Neutrophil (primary cell): ENCODE data around the gene BIN2.

Source experiments
- H3K27ac ChIP-seq: fragments of 200-600 bp; sonication (generic); 2 replicates; pipeline ENCODE4 v1.5.1; 2016; ENCODE audit warnings: mild to moderate bottlenecking, moderate library complexity
- H3K27me3 ChIP-seq: fragments of 200-600 bp; sonication (generic); 2 replicates; pipeline ENCODE4 v1.6.0; 2016; ENCODE audit warnings: mild to moderate bottlenecking
- H3K36me3 ChIP-seq: fragments of 200-600 bp; sonication (generic); 2 replicates; pipeline ENCODE4 v1.5.1; 2017
- H3K4me1 ChIP-seq, 2 experiments: fragments of 200-600 bp in 1 of 2; sonication (generic) in 1 of 2; 1 replicate in 1 of 2; 2 replicates in 1 of 2; pipeline versions ENCODE4 v1.5.1 to v1.6.1; 2013 to 2016; ENCODE audit warnings: low read depth in 1 of 2, low read length in 1 of 2, mild to moderate bottlenecking in 1 of 2, moderate library complexity in 1 of 2; ENCODE audit not compliant: control insufficient read depth in 1 of 2, insufficient read depth in 1 of 2
- H3K4me3 ChIP-seq, 2 experiments: fragments of 200-600 bp in 1 of 2; sonication (generic) in 1 of 2; 1 replicate in 1 of 2; 2 replicates in 1 of 2; pipeline ENCODE4 v1.5.1; 2013 to 2016; ENCODE audit warnings: low read depth in 1 of 2, low read length in 1 of 2, mild to moderate bottlenecking in 1 of 2, moderate library complexity in 1 of 2
- H3K9me3 ChIP-seq: fragments of 200-600 bp; sonication (generic); 2 replicates; pipeline ENCODE4 v1.5.1; 2016
- CTCF ChIP-seq: fragments of 200-600 bp; sonication (generic); IDR thresholded peaks from 2 replicates; pipeline ENCODE4 v1.5.1; 2016; ENCODE audit warnings: antibody characterized with exemption

The BIN2 gene

GRCh38 chr12:51323966-51324895, at the start of gene BIN2:
Gene BIN2, minus strand, starts transcription at chr12:51324174. Its CDS starts 72 bp downstream, at chr12:51324102.
- Histone ChIP-seq H3K9me3 (no peaks in the 10 kb centered on the region), H3K36me3 (no peaks in the 10 kb centered on the region), H3K4me3 (peak within 1 kb of the TSS; percentile 87 to 94), H3K4me1 (peaks cover 85 to 98% of the 10 kb centered on the region in 2 experiments), H3K27me3 (no peaks in the 10 kb centered on the region), H3K27ac (peak within 1 kb of the TSS; percentile 98)
- no peak for TF ChIP-seq CTCF

GRCh38 chr12:51373187-51373586, 49.2 kb upstream of the BIN2 start:
- H3K4me1 ChIP-seq: peaks cover 12 to 24% of the 10 kb centered on the region in 2 experiments
- peak overlapping the region; percentile 65 for H3K27ac ChIP-seq
- H3K4me3 ChIP-seq: no peak overlapping the region
- no peaks in the 10 kb centered on the region for H3K27me3 ChIP-seq
- H3K36me3 ChIP-seq: no peaks in the 10 kb centered on the region
- TF ChIP-seq CTCF: no peak
- no peaks in the 10 kb centered on the region for H3K9me3 ChIP-seq

- peaks cover 12 to 24% of the 10 kb centered on the region in 2 experiments for H3K4me1 ChIP-seq
- no peak overlapping the region for H3K4me3 ChIP-seq
- H3K27ac ChIP-seq: no peak overlapping the region
- H3K27me3 ChIP-seq: no peaks in the 10 kb centered on the region
- no peak for TF ChIP-seq CTCF
- H3K9me3 ChIP-seq: no peaks in the 10 kb centered on the region
- no peaks in the 10 kb centered on the region for H3K36me3 ChIP-seq
Observed at GRCh38 chr12:51372021-51372420, 48.0 kb upstream of the BIN2 start.

GRCh38 chr12:51371295-51371953, 47.5 kb upstream of the BIN2 start:
- no peak overlapping the region for H3K4me3 ChIP-seq

GRCh38 chr12:51370667-51371066, 46.7 kb upstream of the BIN2 start:
- Histone ChIP-seq H3K4me3 (no peak overlapping the region), H3K4me1 (peaks cover 12 to 24% of the 10 kb centered on the region in 2 experiments), H3K36me3 (no peaks in the 10 kb centered on the region), H3K27ac (no peak overlapping the region), H3K9me3 (no peaks in the 10 kb centered on the region), H3K27me3 (no peaks in the 10 kb centered on the region)
- no peak for TF ChIP-seq CTCF

More at GRCh38 chr12:51371295-51371953, 47.5 kb upstream of the BIN2 start:
- Histone ChIP-seq H3K27ac (no peak overlapping the region), H3K4me1 (peaks cover 12 to 24% of the 10 kb centered on the region in 2 experiments), H3K9me3 (no peaks in the 10 kb centered on the region), H3K27me3 (no peaks in the 10 kb centered on the region), H3K36me3 (no peaks in the 10 kb centered on the region)
- TF ChIP-seq CTCF: no peak
